Neural progenitor cell (in vitro differentiated cells): ENCODE measurements around the gene PRDM15.

Source experiments
- CTCF ChIP-seq: fragments of 200-600 bp; sonication (generic); IDR thresholded peaks from 2 replicates; pipeline ENCODE4 v1.5.1; 2017; ENCODE audit warnings: antibody characterized with exemption, mild to moderate bottlenecking
- EZH2 ChIP-seq: fragments of 200-600 bp; sonication (generic); IDR thresholded peaks from 2 replicates; pipeline ENCODE4 v1.6.1; 2017; ENCODE audit warnings: antibody characterized with exemption, mild to moderate bottlenecking, moderate library complexity
- EZH2phosphoT487 ChIP-seq: fragments of 200-600 bp; sonication (generic); IDR thresholded peaks from 2 replicates; pipeline ENCODE4 v1.6.1; 2017; ENCODE audit warnings: antibody characterized with exemption

DNA sequence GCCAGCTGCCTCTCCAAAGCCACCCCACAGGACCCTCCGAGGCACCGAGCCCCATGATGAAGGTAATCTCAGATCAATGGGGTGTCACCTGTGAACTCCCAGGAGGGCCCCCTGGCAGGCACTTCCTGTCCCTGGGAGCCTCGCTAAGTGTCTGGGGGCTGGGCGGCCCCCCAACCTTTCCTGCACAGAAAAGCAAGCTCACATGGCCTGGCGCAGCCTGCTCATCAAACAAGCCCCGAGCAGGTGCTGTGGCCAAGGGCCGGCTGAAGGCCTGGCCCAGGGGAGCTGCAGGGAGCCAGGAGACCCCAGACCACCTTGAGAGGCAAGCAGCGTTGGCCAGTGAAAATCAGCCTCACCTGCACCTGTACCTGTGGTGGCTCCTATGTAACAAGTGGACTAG lies 115.1 kb downstream of the PRDM15 start:
- TF ChIP-seq EZH2 (no peak), CTCF (no peak), EZH2phosphoT487 (no peak)
